Esophagus muscularis mucosa (tissue), 4 donors: ENCODE results near the gene PYGM. TPM values are rescaled to one million over a fixed set of nuclear protein-coding genes. Genes with fewer than 3 reads are reported as not detected.
A peak's percentile ranks its signal among the peaks of the same experiment; 100 is the strongest.

ENCODE experiments used
- DNase-seq: peaks from one replicate; pipeline ENCODE4 v3.0.0-alpha.2; 2017; ENCODE audit errors: extremely low spot score
- H3K27ac ChIP-seq, 4 donors: fragments of 200-600 bp; sonication (generic); replicated peaks in 1 of 4; 1 replicate in 3 of 4; 2 replicates in 1 of 4; pipeline ENCODE4 v1.5.1; 2016 to 2019; ENCODE audit warnings: mild to moderate bottlenecking in 1 of 4
- H3K27me3 ChIP-seq, 4 donors: fragments of 200-600 bp; sonication (generic); one replicate each; pipeline versions ENCODE4 v1.5.1 to v1.6.0; 2016 to 2019
- H3K36me3 ChIP-seq, 4 donors: fragments of 200-600 bp; sonication (generic); one replicate each; pipeline ENCODE4 v1.5.1; 2016 to 2019
- H3K4me1 ChIP-seq, 4 donors: fragments of 200-600 bp; sonication (generic); one replicate each; pipeline ENCODE4 v1.5.1; 2016 to 2019
- H3K4me3 ChIP-seq, 4 donors: fragments of 200-600 bp; sonication (generic); 1 replicate in 2 of 4; 2 replicates in 2 of 4; pipeline ENCODE4 v1.5.1; 2016 to 2019; ENCODE audit warnings: mild to moderate bottlenecking in 4 of 4, moderate library complexity in 1 of 4
- H3K9me3 ChIP-seq, 4 donors: fragments of 200-600 bp; sonication (generic); 1 replicate in 3 of 4; 2 replicates in 1 of 4; pipeline ENCODE4 v1.5.1; 2016 to 2019
- EP300 ChIP-seq: sonication (generic); formaldehyde crosslinking; IDR thresholded peaks from one replicate; pipeline ENCODE4 v1.6.1; 2017; ENCODE audit warnings: antibody characterized with exemption
- POLR2A ChIP-seq: fragments of 450-650 bp; IDR thresholded peaks from one replicate; pipeline ENCODE4 v1.6.1; 2017; ENCODE audit warnings: antibody characterized with exemption, moderate library complexity, mild to moderate bottlenecking, low read depth
- POLR2AphosphoS5 ChIP-seq, 2 donors: sonication (generic); formaldehyde crosslinking; IDR thresholded peaks; one replicate each; pipeline ENCODE4 v1.6.1; 2017; ENCODE audit warnings: antibody characterized with exemption in 2 of 2
- WGBS: methylation state at CpG from one replicate; pipeline ENCODE4 v1.1.5; 2018; 5-methylcytosine and 5-hydroxymethylcytosine counted together
- intact Hi-C: fragments of 100-400 bp; cut with DNase I; formaldehyde crosslinking; loops from one replicate; pipeline ENCODE4 v1.15.1; 2023
- total RNA-seq, 4 donors: library from RNA; depleted of rRNA; stranded (reverse); fragments of >200 nt; gene quantifications; one replicate each; pipeline versions ENCODE4 v1.1.0 to v1.2.1, GENCODE V29; 2016
- TF ChIP-seq, protein P1 (sequence below), 3 experiments: fragments of 200-600 bp in 2 of 3; fragments of 450-650 bp in 1 of 3; sonication (generic) in 2 of 3; IDR thresholded peaks; one replicate each; pipeline ENCODE4 v1.5.1; 2017 to 2019; ENCODE audit warnings: antibody characterized with exemption in 3 of 3, mild to moderate bottlenecking in 2 of 3, moderate library complexity in 1 of 3

Gene PYGM
- total RNA-seq, 4 donors from 2014 or later = 18.4 to 57.2 (median 26.3) TPM

DNA sequence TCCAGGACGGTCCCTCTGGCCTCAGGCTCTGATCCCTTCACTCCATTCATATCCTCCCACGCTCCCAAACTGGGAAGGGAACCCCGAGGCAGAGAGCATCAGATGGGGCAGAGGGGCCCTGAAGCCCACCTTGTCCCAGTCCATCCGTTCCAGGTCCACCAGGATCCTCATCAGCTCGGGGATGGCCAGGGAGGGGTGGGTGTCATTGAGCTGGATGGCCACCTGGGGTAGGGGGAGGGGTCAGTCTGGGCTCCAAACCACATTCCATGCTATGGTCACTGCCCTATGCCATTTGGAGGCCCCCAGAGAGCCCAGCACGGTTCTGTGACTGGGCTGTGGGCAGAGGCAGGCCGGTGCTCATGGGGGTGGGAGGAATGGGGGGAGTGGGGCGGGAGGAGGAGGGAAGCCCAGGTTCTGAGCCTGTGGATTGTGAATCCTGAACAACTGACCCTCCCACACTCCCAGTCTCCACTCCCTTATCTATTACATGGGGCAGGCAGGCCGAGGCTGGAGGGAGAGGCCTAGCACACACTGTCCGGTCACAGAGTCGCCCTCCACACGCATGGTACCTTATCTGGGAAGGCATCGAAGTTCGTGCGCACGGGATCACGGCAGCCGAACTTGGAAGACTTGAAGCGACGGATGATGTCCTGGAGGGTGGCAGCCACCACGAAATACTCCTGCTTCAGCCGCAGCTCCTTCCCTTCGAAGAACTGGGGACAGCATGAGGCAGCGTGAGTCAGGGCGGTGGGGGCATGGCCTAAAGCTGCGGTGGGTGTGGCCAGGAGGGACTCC is 5.5 kb downstream of the PYGM start:
- no peak for DNase-seq
- no peak for TF ChIP-seq POLR2A
- no peak for TF ChIP-seq EP300
- no peak for TF ChIP-seq POLR2AphosphoS5 (IDR thresholded peaks at IDR 0.05)
- TF ChIP-seq, protein P1, sequence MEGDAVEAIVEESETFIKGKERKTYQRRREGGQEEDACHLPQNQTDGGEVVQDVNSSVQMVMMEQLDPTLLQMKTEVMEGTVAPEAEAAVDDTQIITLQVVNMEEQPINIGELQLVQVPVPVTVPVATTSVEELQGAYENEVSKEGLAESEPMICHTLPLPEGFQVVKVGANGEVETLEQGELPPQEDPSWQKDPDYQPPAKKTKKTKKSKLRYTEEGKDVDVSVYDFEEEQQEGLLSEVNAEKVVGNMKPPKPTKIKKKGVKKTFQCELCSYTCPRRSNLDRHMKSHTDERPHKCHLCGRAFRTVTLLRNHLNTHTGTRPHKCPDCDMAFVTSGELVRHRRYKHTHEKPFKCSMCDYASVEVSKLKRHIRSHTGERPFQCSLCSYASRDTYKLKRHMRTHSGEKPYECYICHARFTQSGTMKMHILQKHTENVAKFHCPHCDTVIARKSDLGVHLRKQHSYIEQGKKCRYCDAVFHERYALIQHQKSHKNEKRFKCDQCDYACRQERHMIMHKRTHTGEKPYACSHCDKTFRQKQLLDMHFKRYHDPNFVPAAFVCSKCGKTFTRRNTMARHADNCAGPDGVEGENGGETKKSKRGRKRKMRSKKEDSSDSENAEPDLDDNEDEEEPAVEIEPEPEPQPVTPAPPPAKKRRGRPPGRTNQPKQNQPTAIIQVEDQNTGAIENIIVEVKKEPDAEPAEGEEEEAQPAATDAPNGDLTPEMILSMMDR (IDR thresholded peaks at IDR 0.05) = no peak
- H3K27me3 ChIP-seq = no peaks in the 10 kb centered on the region
- intact Hi-C loops = no loop called here
- peaks cover 11 to 48% (median 45%) of the 10 kb centered on the region in 4 donors for H3K36me3 ChIP-seq
- 87% methylated on average over 26 of the region's 26 CpGs for WGBS
- H3K4me1 ChIP-seq = peaks cover 7 to 25% (median 18%) of the 10 kb centered on the region in 4 donors
- H3K27ac ChIP-seq = peak overlapping the region in 3 of 4 donors; percentile 45 to 58 (median 55)
- no peaks in the 10 kb centered on the region for H3K9me3 ChIP-seq
- H3K4me3 ChIP-seq = no peak overlapping the region

DNA sequence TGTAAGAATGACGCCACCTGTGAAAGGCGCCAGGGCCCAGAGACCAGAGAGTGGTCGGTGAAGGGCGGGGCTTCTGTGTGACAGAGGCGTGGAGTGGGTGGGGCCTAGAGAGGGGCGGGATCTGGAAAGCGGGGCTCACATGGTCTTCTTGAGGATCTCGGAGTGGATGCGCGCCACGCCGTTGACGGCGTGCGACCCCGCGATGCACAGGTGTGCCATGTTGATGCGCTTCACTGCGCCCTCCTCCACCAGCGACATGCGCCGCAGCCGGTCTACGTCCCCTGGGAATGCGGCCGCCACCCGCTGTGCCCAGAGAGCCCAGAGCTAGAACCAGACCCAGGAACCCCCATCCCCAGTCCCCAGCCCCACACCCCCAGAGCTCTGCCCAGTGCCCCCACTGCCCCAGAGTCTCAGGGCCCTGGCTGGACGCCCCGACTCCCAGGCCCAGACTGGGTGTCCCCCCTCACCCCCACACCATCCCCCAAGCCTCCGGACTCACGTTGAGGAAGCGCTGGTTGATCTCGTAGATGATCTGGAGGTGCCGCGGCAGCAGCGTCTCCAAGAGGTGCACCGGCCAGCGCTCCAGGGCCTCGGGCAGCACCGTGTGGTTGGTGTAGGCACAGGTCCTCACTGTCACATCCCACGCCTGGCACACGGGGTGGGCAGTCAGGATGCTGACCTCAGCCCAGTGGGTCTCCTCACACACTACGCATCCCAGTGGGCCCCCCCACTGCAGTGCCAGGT is 6.2 kb downstream of the PYGM start:
- Histone ChIP-seq H3K4me1 (peaks cover 0 to 20% (median 14%) of the 10 kb centered on the region in 4 donors), H3K27ac (peak overlapping the region in 3 of 4 donors; percentile 45 to 58 (median 55)), H3K4me3 (no peak overlapping the region), H3K9me3 (no peaks in the 10 kb centered on the region), H3K36me3 (peaks cover 11 to 48% (median 45%) of the 10 kb centered on the region in 4 donors), H3K27me3 (no peaks in the 10 kb centered on the region)
- intact Hi-C loops = no loop called here
- WGBS = 91% methylated on average over 39 of the region's 43 CpGs
- TF ChIP-seq, protein P1 (IDR thresholded peaks at IDR 0.05) = no peak
- TF ChIP-seq POLR2A (no peak), POLR2AphosphoS5 (IDR thresholded peaks at IDR 0.05) (no peak), EP300 (no peak)
- no peak for DNase-seq

DNA sequence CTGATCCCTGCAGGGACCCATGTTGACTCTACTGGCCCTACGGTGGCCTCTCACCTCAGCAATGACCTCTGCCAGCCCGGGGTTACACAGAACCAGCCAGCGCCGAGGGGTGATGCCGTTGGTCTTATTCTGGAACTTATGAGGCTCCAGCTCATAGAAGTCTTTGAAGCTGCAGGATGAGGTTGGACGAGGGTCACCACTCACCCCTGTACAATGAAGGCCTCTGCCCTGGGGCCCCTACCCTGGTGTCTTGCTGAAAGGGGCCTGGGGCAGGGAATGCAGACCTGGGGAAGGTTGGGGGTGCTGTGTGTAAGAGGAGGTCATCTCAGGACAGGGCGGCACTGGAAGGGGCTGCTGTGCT is 6.8 kb downstream of the PYGM start:
- H3K36me3 ChIP-seq = peaks cover 11 to 48% (median 45%) of the 10 kb centered on the region in 4 donors
- intact Hi-C loops = no loop called here
- WGBS = 78% methylated on average over 2 of the region's 7 CpGs

DNA sequence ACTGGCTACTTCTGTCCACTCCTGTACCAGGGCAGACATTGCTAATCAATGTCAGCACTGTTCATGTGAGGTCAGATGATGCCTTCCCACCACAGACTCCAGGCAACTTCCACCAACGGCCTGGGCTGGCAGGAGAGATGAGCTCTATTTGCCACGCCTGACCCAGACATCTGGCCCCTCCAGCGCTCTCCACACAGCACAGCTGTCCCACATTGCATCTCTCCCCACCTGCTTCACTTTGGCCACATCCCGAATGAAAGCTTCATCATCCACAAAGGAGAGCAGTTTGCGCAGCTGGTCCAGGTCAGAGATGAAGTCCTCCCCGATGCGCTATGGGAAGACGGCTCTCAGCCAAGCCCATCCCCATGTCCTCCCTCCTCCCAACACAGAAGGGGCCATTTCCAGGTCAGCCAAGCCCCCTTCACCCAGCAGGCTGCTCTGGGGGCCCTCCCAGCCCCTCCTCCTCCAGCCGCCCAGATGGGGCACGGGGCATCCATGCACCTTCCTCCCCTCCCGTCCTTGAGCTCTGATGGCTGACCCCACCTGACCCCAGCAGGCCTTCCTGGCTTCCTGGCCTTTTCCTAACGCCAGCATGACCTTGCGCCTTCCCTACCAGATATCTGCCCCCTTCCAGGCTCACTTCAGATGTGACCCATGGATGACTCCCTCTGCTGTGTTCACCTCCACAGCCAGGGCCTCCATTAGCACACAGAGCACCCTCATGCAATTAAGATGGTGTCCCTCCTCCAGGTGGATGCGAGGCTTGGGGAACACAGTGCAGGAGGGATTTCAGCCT is 7.4 kb downstream of the PYGM start:
- H3K27ac ChIP-seq = peak overlapping the region in 3 of 4 donors; percentile 23 to 55 (median 50)
- H3K4me1 ChIP-seq = peaks cover 0 to 16% (median 8%) of the 10 kb centered on the region in 4 donors
- whole genome bisulfite sequencing = 84% methylated on average over 11 of the region's 14 CpGs
- TF ChIP-seq EP300 = no peak
- intact Hi-C loops = no loop called here
- H3K36me3 ChIP-seq = peaks cover 11 to 48% (median 45%) of the 10 kb centered on the region in 4 donors
- H3K9me3 ChIP-seq = no peaks in the 10 kb centered on the region
- DNase-seq = no peak
- H3K4me3 ChIP-seq = no peak overlapping the region
- no peaks in the 10 kb centered on the region for H3K27me3 ChIP-seq

More for the DNA sequence above, 6.8 kb downstream of the PYGM start:
- H3K27me3 ChIP-seq = no peaks in the 10 kb centered on the region
- peaks cover 0 to 20% (median 12%) of the 10 kb centered on the region in 4 donors for H3K4me1 ChIP-seq
- TF ChIP-seq EP300 = no peak
- H3K27ac ChIP-seq = peak overlapping the region in 3 of 4 donors; percentile 23 to 55 (median 50)
- no peak for DNase-seq
- H3K4me3 ChIP-seq = no peak overlapping the region
- no peaks in the 10 kb centered on the region for H3K9me3 ChIP-seq

DNA sequence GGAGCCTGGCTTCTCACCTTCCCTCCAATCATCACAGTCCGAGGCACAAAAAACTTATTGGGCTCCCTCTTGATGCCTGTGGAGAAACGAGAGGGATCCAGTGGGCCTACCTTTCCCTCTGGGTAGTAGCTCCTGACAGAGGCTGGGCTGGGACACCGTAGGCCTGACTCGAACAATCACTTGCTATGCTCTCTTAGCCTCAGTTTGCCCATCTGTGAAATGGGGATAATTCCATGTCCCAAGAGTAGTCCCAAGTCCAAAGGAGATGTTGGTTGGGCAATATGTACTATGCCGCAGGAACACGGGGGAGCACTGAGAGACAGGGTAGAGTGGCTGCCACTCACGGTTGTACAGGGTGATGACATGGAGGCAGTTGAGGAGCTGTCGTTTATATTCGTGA is 8.2 kb downstream of the PYGM start:
- H3K4me3 ChIP-seq = no peak overlapping the region
- H3K27ac ChIP-seq = peak overlapping the region in 3 of 4 donors; percentile 23 to 55 (median 50)
- intact Hi-C loops = no loop called here
- peaks cover 0 to 16% (median 9%) of the 10 kb centered on the region in 4 donors for H3K4me1 ChIP-seq
- no peaks in the 10 kb centered on the region for H3K27me3 ChIP-seq
- peaks cover 11 to 48% (median 45%) of the 10 kb centered on the region in 4 donors for H3K36me3 ChIP-seq
- WGBS = 92% methylated on average over 6 of the region's 9 CpGs
- no peak for DNase-seq
- TF ChIP-seq EP300 (no peak), POLR2A (no peak), POLR2AphosphoS5 (IDR thresholded peaks at IDR 0.05) (no peak)
- TF ChIP-seq, protein P1 (IDR thresholded peaks at IDR 0.05) = no peak
- no peaks in the 10 kb centered on the region for H3K9me3 ChIP-seq
